8988T (cell line): ENCODE results near the gene SP140.
"Not testable (repeated sequence)": the region's sequence is repeated elsewhere in the genome, so short reads cannot be mapped to it uniquely, and the experiment has no call there.

Experiments
- DNase-seq: peaks from one replicate; pipeline ENCODE4 v3.0.0; 2011

The SP140 gene

DNA sequence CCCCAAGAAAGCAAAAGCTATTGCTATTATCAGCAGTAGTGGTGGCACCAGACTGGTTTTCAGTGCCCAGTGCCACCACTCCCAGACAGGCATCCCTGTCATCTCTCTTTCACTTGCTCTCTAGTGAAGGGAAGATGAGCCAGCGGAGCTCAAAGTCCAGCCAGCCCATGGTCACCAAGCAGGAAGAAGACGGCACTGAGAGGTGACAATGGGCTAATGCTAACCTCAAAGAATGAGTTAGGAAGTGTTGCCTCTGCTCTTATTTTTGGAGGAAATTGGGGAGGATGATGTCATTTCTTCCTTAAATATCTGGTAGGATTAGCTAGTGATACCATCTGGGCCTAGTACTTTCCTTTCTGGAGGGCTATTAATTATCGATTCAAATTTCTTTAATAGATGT, 1.7 kb downstream of the SP140 start:
- DNase-seq: no peak

DNA sequence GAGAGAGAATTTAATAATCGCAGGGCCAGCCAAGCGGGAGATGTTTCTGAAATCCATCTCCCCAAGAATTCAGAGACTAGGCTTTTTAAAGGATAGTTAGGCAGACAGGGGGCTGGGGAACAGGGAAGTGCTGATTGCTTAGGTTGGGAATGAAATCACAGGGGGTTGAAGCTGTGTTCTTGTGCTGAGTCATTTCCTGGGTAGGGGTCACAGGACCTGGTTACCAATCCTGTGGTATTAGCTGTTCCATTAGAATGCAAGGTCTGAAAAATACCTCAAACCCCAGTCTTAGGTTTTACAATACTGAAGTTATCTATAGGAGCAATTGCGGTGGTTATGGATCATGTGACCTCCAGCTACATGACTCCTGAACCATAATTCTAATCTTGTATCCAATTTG, 4.6 kb downstream of the SP140 start:
- no peak for DNase-seq

DNA sequence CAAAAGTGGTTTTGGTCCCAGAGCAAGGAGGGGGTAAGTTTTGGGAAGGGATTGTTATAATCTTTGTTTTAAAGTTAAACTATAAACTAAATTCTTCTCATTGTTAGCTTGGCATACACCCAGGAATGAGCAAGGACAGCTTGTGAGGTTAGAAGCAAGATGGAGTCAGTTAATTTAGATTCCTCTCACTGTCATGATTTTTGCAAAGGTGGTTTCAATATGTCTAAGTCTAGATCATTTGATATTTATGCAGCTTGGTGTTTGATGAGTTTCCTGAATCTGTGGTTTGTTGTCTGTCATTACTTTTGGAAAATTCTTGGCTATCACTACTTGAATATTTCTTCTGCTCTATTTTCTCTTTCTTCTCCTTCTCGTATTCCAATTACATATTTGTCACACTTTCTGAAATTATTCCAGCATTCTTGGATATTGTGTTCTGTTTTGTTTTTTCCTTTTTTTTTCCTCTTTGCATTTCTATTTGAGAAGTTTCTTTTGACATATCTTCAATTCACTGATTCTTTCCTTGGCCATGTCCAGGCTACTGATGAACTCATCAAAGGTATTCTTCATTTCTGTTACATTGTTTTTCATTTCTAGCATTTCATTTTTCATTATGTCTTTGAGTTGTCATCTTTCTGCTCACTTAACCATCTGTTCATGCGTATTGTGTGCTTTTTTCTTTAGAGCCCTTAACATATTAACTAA, 5.1 kb downstream of the SP140 start:
- no peak for DNase-seq

DNA sequence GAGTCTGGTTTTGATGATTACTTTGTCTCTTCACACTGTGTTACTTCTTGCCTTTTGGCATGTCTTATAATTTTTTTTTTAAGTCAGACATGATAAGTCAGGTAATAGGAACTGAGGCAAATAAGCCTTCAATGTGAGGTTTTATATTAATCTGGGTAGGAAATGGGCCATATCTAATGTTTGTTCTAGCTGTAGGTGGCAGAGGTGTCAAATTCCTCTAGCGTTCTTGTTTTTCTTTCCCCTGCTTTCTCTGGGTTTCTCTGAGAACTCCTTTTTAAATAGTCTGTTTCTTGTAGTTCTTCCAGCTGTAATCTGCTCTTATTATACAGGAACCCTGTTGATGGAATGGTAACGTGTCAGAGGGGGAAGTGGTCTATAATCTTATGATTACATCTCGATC, 5.7 kb downstream of the SP140 start:
- DNase-seq: no peak

DNA sequence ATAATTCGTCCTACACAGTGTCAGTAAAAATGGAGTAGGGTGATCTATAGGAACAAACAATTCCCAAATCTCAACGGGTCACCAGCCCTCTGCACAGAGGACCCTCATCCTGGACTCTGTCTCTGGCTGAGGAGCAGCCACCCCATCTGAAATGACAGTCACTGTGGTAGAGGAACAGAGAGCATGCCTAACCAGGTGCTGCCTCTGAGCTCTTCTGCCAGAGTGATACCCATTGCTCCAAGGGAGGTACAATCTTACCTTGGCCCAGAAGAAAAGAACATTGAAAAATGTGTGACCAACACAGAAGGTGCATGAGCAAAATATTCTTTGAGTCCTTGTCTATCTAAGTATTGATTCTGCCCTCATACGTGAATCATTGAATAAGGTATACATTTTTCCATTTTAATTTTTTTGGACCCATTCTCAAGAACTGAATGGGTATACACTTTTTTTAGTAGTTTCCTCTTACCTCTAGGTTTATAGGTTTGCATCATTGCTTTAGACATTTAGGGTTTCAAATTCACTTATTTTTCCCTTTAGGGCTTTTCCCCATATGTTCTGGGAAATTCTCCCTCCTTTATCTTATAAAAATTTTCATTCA, 8.7 kb downstream of the SP140 start:
- no peak for DNase-seq

DNA sequence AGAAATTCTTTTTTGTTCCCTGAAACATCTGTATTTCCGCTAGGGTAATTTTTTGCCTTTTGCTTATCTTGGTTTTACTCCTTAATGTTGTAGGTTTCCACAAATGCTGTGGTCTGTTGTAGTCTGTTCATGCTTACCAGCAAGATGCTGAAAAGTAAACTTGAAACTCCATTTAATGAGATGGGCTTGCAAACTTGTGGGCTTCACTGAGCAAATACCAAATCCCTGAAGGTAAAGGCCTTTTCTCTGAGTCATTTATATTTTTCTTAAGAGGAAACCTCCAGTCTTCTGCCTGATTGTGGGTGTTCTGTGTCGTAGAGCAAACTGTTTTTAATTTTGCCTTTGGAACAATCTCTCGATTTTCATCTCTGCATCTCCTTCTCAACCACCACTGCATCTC, 9.3 kb downstream of the SP140 start:
- DNase-seq: no peak

DNA sequence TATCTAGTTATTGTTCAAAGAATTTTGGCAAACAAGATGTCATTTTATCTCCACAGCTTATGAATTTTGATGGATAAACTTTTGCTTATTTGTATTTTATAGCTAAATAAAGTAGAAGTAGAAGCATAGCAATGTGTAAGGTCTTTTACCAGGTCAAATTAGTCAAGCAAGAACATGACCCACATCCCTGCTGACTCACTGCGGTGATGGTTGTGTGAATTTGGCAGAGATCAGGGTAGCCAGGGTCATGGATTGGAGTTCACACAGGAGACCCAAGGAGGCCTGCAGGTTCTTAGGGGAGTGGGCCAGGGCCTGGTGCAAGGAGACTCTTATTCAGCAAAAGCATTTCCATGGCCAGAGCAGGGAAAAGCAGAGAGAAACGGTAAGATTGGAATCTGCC, 18.7 kb downstream of the SP140 start:
- no peak for DNase-seq

DNA sequence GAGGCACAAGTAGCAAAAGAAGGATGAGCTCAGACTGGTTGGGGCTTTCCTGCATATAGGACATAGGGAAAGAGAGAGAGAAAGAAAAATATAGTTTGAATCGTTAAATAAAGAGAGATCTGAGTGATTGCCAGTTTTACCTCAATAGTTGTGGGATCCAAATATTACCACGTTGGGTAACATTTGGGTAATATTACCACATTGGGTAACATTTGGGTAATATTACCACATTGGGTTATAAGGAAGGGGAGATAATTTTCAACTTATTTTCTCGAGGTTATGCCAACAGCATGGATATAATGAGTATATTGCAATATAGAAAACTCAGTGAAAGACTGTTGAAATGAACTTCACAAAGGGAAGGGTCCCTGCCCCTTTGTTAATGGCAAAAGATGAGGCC, 20.7 kb downstream of the SP140 start:
- no peak for DNase-seq

DNA sequence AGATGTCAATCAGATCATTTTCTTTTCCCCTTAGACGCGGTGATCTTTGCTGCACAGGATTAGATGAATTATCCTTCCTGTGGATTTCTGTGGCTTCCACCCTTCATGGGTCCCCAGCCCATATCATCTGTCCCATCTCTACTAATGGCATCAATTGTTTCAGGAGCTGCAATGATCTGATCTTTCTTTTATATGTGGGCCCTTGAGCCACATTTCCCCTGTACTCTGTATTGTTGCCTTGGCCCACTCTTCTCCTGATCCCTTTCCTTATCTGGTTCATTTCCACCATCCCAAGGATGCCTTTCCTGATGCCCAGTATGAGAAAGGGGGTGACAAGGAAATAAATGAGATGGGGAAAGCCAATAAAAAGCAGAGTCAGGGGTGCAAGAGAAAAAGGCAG, 24.7 kb downstream of the SP140 start:
- DNase-seq: no peak

DNA sequence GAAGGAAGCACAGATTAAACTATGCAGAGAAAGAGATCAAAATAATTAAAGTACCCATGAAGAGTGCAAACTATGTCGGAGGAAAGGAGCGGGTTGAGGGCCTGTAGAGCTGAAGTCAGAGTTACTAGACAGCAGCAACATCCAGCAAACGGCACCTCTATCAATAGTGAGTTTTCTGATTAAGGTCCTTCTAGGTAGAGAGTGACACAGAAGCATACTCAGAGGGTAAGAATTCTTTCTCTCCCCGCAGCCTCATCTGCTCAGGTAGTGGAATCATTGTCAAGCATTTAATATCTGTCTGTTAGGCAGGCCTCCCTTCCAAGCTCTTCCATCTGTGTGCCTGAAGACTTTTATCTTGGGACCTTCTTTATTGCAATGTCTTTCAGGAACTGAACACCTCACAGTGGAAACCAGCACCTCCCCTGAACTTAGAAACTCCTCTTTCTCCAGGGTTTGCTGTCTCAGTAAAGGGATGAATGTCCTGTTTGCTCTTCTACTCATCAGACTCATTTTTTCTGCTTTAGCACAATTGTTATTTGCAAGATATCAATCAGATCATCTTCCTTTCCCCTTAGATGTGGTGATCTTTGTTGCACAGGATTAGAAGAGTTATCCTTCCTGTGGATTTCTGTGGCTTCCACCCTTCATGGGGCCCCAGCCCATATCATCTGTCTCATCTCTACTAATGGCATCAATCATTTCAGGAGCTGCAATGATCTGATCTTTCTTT, 28.8 kb downstream of the SP140 start:
- no peak for DNase-seq

DNA sequence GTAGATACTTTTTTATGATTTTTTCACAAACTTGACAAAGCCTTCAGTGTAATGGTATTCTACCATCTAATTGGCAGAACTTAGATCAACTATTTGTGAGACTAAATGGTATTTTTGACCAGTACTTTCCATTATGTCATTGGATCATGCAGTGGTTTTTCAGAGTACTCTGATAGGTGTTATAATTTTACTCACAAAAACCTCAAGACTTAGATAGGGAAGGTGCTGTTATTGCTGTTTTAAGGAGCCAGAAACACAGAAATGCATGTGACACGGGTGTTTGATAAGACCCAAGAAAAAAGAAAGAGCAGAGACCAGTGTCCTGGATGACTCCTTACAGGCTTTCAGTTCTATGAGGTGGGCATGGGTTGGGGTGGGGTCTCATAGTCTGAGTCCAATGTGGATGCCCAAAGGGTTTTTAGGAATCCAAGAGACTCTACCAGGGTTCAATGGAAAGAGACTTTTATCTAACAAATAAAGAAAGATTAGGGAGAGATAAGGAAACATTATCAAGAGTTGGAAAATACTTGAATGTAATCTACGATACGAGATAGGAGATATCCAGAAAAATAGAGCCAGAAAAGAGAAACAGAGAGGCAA, 31.3 kb downstream of the SP140 start:
- DNase-seq: no peak

DNA sequence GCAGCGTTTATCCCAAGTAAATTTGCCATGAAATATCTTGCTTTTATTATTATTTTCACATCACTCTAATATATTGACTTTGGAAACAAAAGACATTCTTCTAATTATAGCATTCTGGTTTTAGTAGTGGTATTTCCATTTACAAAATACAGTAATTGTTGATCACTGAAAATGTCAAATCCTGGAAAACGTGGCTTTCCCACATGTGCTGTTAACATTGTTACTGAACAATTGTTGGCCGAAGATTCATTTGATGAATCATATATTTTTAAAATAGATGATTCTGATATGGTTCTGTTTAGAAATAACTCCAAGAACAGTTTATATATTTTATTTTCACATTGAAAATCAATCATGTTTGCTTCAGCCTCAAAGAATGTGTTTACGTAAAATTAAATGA, 32.9 kb downstream of the SP140 start:
- no peak for DNase-seq

DNA sequence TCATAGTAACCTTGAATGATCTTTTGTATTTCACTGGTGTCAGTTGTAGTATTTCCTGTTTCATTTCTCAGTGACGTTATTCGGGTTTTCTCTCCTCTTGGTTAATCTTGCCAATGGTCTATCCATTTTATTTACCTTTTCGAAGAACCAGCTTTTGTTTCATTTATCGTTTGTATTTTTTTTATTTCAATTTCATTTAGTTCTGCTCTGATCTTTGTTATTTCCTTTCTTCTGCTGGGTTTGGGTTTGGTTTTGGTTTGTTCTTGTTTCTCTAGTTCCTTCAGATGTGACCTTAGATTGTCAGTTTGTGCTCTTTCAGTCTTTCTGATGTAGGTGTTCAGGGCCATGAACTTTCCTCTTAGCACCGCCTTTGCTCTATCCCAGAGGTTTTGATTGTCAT, 36.7 kb downstream of the SP140 start:
- no peak for DNase-seq

DNA sequence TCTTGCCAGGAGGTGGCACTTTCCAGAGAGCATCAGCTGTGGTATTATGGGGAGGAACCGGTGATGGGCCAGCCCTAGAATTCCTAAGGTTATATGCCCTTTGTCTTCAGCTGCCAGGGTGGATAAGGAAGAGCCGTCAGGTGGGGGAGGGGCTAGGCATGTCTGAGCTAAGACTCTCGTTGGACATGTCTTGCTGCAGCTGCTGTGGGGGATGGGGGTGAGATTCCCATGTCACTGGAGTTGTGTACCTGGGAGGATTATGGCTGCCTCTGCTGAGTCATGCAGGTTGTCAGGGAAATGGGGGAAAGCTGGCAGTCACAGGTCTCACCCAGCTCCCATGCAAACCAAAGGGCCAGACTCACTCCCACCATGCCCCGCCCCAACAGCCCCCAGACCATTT, 39.4 kb downstream of the SP140 start:
- not testable (repeated sequence) for DNase-seq

DNA sequence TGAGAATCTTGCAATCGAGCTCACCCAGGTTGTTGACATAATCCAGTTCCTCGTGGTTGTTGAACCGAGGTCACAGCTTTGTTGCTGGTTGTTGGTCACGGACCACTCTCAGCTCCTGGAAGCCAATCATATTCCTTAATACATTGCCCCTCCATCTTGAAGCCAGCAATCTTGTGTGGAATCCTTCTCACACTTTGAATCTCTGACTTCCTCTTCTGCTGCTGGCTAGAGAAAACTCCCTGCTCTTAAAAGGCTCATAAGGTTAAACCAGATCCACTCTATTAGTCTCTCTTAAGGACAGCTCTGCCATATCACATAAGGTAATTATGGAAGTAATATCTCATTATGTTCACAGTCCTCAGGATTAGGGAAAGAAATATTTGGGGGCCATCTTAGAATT, 41.1 kb downstream of the SP140 start:
- DNase-seq: no peak

DNA sequence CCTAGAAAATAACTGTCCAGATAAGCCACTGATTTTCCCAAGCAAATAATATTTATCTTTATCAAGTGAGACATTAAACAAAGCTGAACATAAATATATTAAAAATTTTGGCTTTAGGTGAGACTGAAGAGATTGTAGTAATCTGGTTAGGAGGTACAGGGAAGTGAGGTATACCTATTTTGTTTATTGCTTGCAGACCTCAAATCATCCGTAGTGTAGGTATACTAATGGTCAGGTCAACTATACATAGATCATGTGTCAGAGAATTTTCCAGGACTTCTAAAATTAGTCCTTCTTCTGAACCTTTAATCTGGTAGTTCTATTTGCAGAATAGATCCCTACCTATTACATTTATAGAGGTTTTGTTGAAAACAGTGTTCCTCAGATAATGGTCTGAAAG, 41.5 kb downstream of the SP140 start:
- DNase-seq: no peak

DNA sequence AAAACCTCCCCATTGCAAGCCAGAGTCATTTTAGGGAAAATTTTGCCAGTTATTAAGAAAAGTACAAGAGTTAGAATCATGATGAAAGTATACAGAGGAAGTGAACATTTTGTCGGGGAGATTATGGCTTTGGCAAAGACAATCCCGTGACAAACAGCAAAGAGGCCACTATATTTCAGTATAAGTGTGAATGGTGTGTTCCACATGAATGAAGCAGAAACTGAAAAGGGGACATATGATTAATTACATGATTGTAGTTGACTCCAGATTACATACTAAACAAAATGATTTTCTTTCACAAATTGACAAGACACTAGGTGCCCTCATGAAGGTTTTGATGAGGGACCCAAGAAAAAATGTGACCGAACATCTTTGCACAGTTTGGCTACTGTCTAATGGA, 42.0 kb downstream of the SP140 start:
- no peak for DNase-seq

DNA sequence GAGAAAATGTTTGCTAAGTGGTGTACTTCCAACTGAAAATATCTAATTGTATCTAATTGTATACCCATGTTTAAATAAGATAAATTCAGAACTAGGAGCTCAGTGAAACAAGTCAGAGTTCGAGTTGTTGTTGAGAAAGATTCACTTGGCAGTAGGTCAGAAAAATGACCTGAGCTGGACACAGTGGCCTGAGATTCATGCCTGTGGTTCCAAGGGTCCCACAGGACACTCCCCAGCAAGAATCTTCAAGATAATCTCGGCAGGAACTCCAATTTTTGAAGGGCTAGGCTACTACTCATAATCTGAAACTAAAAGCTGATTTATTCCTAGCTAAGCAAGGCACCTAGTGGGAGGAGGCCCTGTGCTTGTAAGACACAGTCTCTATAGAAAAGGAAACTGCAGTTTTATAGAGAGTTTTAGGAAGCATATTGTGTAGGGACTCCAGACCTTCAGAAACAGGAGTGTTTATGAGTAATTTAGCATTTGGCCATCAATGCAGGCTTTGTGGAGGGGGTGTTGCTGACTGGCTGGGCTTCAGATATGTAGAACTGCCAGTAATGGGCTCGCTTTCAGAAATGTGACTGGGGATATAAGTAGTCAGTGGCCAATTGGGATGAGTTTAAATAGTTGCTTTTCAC, 43.2 kb downstream of the SP140 start:
- no peak for DNase-seq

DNA sequence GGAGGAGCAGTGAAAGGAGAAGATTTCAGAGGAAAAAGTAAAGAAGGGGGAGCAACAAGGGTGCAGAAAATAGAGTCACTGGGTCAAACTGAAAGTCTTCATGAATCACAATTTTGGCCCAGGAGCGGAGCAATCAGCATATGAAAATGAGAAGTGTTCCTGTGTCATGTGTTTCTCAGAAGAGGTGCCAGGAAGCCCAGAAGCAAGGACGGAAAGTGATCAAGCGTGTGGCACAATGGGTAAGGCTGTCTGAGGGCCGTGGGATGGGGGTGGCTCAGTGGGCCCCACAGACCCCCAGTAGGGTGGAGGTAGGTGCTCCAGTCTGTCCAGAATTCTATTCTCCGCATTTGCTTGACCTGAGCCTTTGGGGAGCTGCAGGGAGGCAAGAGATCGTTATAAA, 44.2 kb downstream of the SP140 start:
- no peak for DNase-seq

DNA sequence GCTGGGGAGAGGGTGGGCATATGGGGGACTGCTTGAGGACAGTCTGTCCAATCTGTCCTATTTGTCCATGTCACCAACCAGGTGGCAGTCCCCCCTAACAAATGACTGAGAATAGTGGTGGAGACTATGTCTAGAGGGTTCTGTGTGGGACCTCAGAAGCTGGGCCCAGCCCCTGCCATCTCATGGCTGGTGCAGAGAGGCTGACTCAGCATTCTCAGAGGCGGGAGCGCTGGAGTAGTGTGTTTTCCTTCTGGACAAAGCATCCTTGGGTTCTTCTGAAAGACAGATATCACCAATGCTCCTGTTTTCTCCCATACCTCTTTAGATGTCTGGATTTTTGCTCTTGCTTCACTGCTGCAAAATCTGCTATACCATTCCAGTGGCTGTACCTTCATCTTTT, 57.4 kb downstream of the SP140 start:
- no peak for DNase-seq

DNA sequence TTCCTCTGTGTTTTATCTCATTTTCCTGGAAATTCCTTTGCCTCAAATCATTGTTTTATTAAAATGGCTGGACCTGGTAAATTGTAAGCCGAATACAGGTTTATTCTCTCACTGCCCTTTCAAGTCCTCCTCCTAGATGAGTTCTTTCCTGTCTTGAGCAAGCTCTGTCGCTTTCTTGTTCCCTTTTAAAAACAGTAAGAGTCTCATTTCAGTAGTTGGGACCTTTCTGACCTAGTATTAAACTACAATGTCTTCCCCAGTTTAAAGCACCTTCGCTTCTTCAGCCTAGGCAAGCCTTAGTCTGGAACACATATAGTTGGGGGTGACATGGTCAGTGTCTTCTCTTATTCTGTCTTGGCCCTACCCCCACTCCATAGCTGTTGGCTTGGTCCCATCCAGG, 60.5 kb downstream of the SP140 start:
- no peak for DNase-seq

DNA sequence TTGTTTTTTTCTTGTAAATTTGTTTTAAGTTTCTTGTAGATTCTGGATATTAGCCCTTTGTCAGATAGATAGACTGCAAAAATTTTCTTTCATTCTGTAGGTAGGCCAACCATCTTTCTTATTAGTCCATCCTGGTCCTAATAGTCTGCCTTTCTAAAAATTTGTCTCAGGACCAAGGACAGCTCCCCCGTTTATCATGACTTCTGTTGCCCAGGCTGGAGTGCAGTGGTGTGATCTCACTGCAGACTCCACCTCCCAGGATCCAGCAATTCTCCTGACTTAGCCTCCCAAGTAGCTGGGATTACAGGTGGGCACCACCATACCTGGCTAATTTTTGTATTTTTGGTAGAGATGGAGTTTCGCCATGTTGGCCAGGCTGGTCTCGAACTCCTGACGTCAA, 63.8 kb downstream of the SP140 start:
- not testable (repeated sequence) for DNase-seq

DNA sequence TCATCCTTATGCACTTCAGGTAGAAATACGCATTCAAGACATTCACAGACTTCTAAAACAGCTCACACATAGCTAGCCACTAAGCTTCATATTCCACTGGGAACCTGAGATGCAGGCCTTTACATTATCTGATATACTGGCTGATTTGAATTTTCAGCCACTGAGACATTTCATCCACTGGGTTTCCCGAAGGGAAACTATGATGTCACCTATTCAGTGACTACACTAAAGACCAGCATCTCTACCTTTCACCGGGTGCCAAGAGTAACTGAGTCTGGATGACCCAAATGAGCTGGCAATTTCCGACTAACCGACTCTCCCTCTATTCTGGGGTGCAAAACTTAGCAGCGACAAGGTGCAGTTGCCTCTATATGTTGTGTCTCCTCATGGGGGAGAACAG, 69.7 kb downstream of the SP140 start:
- DNase-seq: no peak

DNA sequence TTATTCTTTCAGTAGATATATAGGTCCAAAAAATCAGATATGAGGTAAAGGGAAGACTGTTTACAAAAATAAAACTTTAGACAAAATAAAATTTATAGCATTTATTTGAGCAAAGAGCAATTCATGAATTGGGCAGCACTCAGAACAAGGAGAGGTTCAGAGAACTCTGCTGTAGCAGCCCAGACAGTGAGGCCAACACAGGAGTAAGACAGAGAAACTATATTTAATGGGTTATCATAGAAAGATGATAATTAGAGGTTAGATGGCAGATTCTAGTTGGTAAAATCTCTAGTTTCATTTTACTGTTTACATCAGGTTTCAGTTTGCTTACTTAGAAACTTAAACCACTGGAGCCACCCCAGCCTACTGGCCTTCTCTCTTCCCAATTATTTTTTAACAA, 71.4 kb downstream of the SP140 start:
- no peak for DNase-seq
